ENCODE data around the gene KANK2.

DNA sequence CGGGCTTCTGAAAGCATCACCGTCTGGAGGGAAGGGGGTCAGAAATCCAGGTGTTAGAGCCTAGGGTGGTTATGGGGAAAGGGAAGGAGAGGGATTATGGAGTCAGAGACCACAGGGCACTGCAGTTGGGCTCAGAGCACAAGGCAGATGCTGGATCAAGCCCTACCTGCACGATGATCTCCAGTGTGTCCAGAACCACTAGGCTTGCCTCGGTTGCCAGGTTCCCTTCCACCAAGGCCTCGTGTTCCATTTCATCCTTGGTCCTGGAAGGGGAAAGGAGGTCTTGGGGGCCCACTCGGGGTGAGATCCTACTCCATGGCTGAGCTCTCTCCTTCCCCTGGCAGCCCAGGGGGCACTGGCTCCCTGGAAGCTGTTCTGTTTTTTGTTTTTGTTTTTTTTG is 17.0 kb upstream of the KANK2 start:
- TF ChIP-seq EZH2 (IDR thresholded peaks at IDR 0.05; ENCODE audit: insufficient read depth, poor library complexity, severe bottlenecking), result no peak
- no peak for TF ChIP-seq EZH2phosphoT487 (IDR thresholded peaks at IDR 0.05; ENCODE audit: insufficient read depth, low read depth)
